PC-3 (cell line): ENCODE measurements around the gene LYZL2.
"Not testable (repeated sequence)": the region's sequence is repeated elsewhere in the genome, so short reads cannot be mapped to it uniquely, and the experiment has no call there.

ENCODE experiments used
- CTCF ChIP-seq: fragments of 300-600 bp; sonication (generic); conservative IDR thresholded peaks from 2 replicates; pipeline ENCODE4 v1.5.1; 2017; ENCODE audit warnings: antibody characterized with exemption, low read depth, mild to moderate bottlenecking, low read length
- EZH2 ChIP-seq: fragments of 300-600 bp; sonication (generic); IDR thresholded peaks from one replicate; pipeline ENCODE4 v1.6.1; 2017; ENCODE audit warnings: antibody characterized with exemption, mild to moderate bottlenecking, low read length; ENCODE audit not compliant: unreplicated experiment
- EZH2phosphoT487 ChIP-seq: fragments of 300-600 bp; sonication (generic); IDR thresholded peaks from 2 replicates; pipeline ENCODE4 v1.6.1; 2018; ENCODE audit warnings: mild to moderate bottlenecking, antibody characterized with exemption, low read length, borderline replicate concordance

DNA sequence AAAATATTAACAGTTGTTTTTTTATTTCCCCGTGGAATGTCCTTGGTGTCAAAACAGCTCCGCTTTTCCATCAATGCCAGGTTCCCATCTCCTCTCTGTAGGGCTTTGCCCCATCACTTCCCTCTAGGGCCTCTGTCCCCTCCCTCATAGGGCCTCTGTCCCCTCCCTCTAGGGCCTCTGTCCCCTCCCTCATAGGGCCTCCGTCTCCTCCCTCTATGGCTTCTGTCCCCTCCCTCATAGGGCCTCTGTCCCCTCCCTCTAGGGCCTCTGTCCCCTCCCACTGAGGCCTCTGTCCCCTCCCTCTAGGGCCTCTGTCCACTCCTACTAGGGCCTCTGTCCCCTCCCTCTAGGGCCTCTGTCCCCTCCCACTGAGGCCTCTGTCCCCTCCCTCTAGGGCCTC is 47.6 kb upstream of the LYZL2 start:
- TF ChIP-seq CTCF, EZH2phosphoT487, EZH2: not testable (repeated sequence)
